GM10266 (cell line): ENCODE data around the gene CLIC2.

Experiments
- DNase-seq: peaks from one replicate; pipeline ENCODE4 v3.0.0; 2012; ENCODE audit errors: extremely low spot score
- CTCF ChIP-seq: IDR thresholded peaks from 2 replicates; pipeline ENCODE4 v1.5.1; 2012; ENCODE audit warnings: mild to moderate bottlenecking, low read depth; ENCODE audit not compliant: control insufficient read depth, insufficient read depth; ENCODE audit errors: missing control alignments

CLIC2 gene

DNA sequence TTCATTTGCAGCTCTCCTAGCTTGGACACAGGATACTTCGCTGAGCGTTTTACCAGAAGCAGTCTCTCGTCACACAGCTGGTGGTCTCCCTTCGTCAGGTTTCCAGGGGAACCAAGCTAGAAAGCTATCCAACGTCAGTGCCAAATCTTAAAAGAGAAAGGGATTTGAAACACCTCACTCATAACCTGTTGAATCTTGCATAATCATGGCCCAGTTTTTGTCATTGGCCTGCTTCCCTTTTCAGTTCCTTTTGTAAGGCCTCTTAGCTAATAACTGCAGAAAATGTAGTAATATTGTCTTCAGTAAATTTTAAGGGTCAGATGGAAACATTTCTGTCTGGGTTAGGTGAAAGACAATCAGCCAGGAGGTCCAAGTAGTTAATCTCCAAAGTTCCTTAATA, 92.1 kb downstream of the CLIC2 start:
- no peak for TF ChIP-seq CTCF
- DNase-seq, result no peak

DNA sequence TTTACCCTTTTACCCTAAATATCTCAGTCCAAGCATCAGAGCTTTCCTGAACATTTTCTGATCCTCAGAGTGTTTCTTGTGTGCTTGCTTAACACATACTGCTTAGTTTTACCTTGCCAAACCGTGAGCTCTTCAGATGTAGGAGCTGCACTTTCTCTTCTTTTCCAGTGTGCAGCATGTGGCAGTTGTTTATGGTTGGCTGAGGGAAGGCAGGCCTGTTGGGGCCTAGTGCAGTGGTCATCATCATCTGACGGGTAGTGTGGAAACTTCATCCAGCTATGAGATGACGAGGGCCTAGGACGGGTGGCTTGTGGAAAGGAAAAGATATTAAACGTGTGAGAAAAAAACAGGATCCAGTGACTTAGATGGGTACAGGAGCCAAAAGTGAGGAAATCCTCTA, 96.7 kb downstream of the CLIC2 start:
- TF ChIP-seq CTCF, result no peak
- DNase-seq, result no peak

GRCh38 chrX:155235891-155236290, 98.5 kb downstream of the CLIC2 start:
- TF ChIP-seq CTCF, result no peak

GRCh38 chrX:155231163-155231562, 103.3 kb downstream of the CLIC2 start:
- peak; percentile 28 for DNase-seq
- TF ChIP-seq CTCF, result no peak

More at GRCh38 chrX:155235891-155236290, 98.5 kb downstream of the CLIC2 start:
- DNase-seq, result no peak
